Osteocyte (in vitro differentiated cells): ENCODE results near the gene ITK. TPM values are rescaled to one million over a fixed set of nuclear protein-coding genes. Genes with fewer than 3 reads are reported as not detected.

ENCODE experiments used
- DNase-seq: peaks from one replicate; pipeline ENCODE4 v3.0.0; 2021; ENCODE audit warnings: mixed read lengths; ENCODE audit not compliant: unreplicated experiment; ENCODE audit errors: extremely low spot score
- H3K27ac Mint-ChIP-seq: one replicate; pipeline ENCODE4 v1.8.0; 2021; ENCODE audit warnings: mild to moderate bottlenecking, mixed read lengths; ENCODE audit not compliant: unreplicated experiment
- H3K27me3 Mint-ChIP-seq: one replicate; pipeline ENCODE4 v1.8.0; 2021; ENCODE audit warnings: mixed read lengths; ENCODE audit not compliant: unreplicated experiment
- H3K36me3 Mint-ChIP-seq: one replicate; pipeline ENCODE4 v1.8.0; 2021; ENCODE audit warnings: mixed read lengths; ENCODE audit not compliant: unreplicated experiment
- H3K4me1 Mint-ChIP-seq: one replicate; pipeline ENCODE4 v1.8.0; 2021; ENCODE audit warnings: mixed read lengths; ENCODE audit not compliant: unreplicated experiment
- H3K4me3 Mint-ChIP-seq: one replicate; pipeline ENCODE4 v1.8.0; 2021; ENCODE audit warnings: mild to moderate bottlenecking, moderate library complexity, mixed read lengths; ENCODE audit not compliant: unreplicated experiment
- H3K9me3 Mint-ChIP-seq: one replicate; pipeline ENCODE4 v1.8.0; 2021; ENCODE audit warnings: mixed read lengths; ENCODE audit not compliant: unreplicated experiment
- CTCF ChIP-seq: fragments of 200-600 bp; sonication (generic); IDR thresholded peaks from 2 replicates; pipeline ENCODE4 v1.5.0; 2021; ENCODE audit warnings: antibody characterized with exemption, mild to moderate bottlenecking, moderate library complexity
- total RNA-seq: library from RNA; stranded (reverse); gene quantifications from 2 replicates; pipeline ENCODE4 v1.2.1, GENCODE V29; 2021

The ITK gene
- total RNA-seq, 1 donor from 2014 or later = not detected

DNA sequence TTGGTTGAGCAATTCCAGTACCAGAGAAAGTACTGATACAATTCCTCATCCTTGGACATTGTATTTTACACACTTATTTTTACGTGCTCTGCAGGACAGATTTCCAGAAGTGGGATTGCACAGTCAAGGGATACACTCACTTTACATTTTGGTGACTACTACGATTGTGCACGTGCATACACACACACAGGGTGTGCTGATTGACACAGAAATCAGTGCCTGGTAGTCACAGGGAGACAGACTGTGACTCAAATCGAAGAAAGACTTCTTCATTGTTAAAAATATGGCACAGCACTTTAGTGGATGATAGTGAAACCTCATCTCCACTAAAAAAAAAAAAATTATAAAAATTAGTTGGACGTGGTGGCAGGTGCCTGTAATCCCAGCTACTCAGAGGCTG, 16.1 kb upstream of the ITK start:
- Mint-ChIP-seq H3K36me3 (no peaks in the 10 kb centered on the region), H3K27me3 (peaks cover 38% of the 10 kb centered on the region)

DNA sequence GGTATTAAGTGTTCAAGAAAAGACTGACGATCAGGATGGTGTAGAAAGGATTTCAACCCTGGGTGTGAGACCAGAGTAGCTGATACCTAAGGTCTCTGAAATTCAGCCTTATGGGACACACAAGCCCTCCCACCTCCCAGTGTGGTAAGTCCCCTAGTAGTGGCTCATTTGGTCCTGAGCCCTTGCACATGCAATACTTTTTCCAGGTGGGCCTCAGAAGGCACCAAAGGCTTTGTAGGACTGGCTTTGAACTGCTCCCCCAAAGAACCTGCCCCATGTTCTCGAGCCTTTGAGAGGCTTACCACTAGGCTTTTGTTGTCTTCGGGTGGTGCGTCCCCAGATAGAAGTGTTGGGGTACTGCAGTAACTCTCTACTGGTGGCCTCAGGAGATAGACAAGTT, 15.4 kb upstream of the ITK start:
- Mint-ChIP-seq H3K36me3 (no peaks in the 10 kb centered on the region), H3K27ac (no peak overlapping the region), H3K27me3 (peaks cover 32% of the 10 kb centered on the region), H3K4me3 (no peak overlapping the region), H3K4me1 (no peaks in the 10 kb centered on the region), H3K9me3 (no peaks in the 10 kb centered on the region)
- no peak for DNase-seq
- no peak for TF ChIP-seq CTCF

More for the DNA sequence above, 16.1 kb upstream of the ITK start:
- peak; percentile 17 for DNase-seq
- no peaks in the 10 kb centered on the region for H3K9me3 Mint-ChIP-seq
- H3K27ac Mint-ChIP-seq = no peak overlapping the region
- H3K4me1 Mint-ChIP-seq = no peaks in the 10 kb centered on the region
- no peak for TF ChIP-seq CTCF
- H3K4me3 Mint-ChIP-seq = no peak overlapping the region

DNA sequence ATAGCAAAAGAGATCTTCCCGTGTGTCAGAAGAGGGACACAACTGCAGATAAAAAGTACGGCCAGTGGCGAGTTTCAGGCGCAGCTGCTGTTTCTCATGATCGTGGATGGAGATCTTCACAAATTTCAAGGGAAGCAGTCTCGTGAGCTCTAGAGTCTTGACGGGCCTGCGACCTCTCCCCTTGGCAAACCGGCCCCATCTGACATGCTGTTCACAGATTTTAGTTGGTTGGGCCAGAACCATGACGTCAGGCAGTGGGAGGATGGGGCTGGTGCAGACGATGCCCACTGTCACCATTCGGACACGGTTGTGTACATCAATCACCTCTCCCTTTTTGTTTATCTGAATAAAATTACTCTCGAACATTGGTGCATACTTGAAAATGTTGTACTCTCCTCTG, 15.0 kb upstream of the ITK start:
- peaks cover 34% of the 10 kb centered on the region for H3K27me3 Mint-ChIP-seq
- no peak overlapping the region for H3K4me3 Mint-ChIP-seq
- H3K4me1 Mint-ChIP-seq = no peaks in the 10 kb centered on the region
- peak; percentile 74 for DNase-seq
- H3K9me3 Mint-ChIP-seq = no peaks in the 10 kb centered on the region
- H3K27ac Mint-ChIP-seq = no peak overlapping the region
- TF ChIP-seq CTCF = no peak
- no peaks in the 10 kb centered on the region for H3K36me3 Mint-ChIP-seq

GRCh38 chr5:157166214-157167213, 14.1 kb upstream of the ITK start, which contains the start of gene GARIN3:
TSS of gene GARIN3 (minus strand) at chr5:157166264. CDS start at chr5:157166168, 96 bp downstream.
- Mint-ChIP-seq H3K36me3 (no peaks in the 10 kb centered on the region), H3K4me3 (no peak within 1 kb of the TSS), H3K27ac (no peak within 1 kb of the TSS), H3K4me1 (no peaks in the 10 kb centered on the region), H3K9me3 (no peaks in the 10 kb centered on the region), H3K27me3 (peaks cover 35% of the 10 kb centered on the region)
- TF ChIP-seq CTCF = no peak
- peak; percentile 32 for DNase-seq

- H3K27me3 Mint-ChIP-seq = peaks cover 30% of the 10 kb centered on the region
- H3K36me3 Mint-ChIP-seq = no peaks in the 10 kb centered on the region
- DNase-seq = no peak
- no peak overlapping the region for H3K4me3 Mint-ChIP-seq
- H3K9me3 Mint-ChIP-seq = no peaks in the 10 kb centered on the region
- TF ChIP-seq CTCF = no peak
- no peak overlapping the region for H3K27ac Mint-ChIP-seq
- H3K4me1 Mint-ChIP-seq = no peaks in the 10 kb centered on the region
Observed at GRCh38 chr5:157167214-157167621, 13.4 kb upstream of the ITK start.
